Left lung (tissue), 10 donors: ENCODE data around the gene MROH7. TPM values are rescaled to one million over a fixed set of nuclear protein-coding genes. Genes with fewer than 3 reads are reported as not detected.

Source experiments
- ATAC-seq: fragments of 200-7000 bp; cut with Tn5 transposase; one replicate; pipeline ENCODE4 v1.9.1; 2020; ENCODE audit warnings: moderate library complexity
- DNase-seq, 4 donors: peaks; one replicate each; pipeline ENCODE4 v3.0.0-alpha.2; 2013 to 2020
- H3K27ac ChIP-seq, 2 donors: fragments of 200-600 bp; sonication (generic) in 1 of 2; one replicate each; pipeline versions ENCODE4 v1.5.0 to v1.8.0; 2020 to 2021
- H3K27me3 ChIP-seq, 2 donors: fragments of 200-600 bp; sonication (generic) in 1 of 2; one replicate each; pipeline versions ENCODE4 v1.5.0 to v1.8.0; 2020 to 2021
- H3K36me3 ChIP-seq, 2 donors: fragments of 200-600 bp; sonication (generic) in 1 of 2; one replicate each; pipeline versions ENCODE4 v1.5.0 to v1.8.0; 2020 to 2021
- H3K4me1 ChIP-seq, 2 donors: fragments of 200-600 bp; one replicate each; pipeline ENCODE4 v1.8.0; 2021
- H3K4me3 ChIP-seq, 2 donors: fragments of 200-600 bp; sonication (generic) in 1 of 2; one replicate each; pipeline versions ENCODE4 v1.5.0 to v1.8.0; 2020 to 2021; ENCODE audit warnings: mild to moderate bottlenecking in 1 of 2
- H3K9me3 ChIP-seq, 2 donors: fragments of 200-600 bp; sonication (generic) in 1 of 2; one replicate each; pipeline versions ENCODE4 v1.5.0 to v1.8.0; 2020 to 2021
- intact Hi-C, 2 donors: fragments of 100-400 bp; cut with DNase I; formaldehyde crosslinking; loops; one replicate each; pipeline versions ENCODE4 v1.11.2 to v1.14.2; 2022
- polyA plus RNA-seq, 6 donors: library from polyadenylated mRNA; unstranded; fragments of 120-200 nt; gene quantifications; one replicate each; pipeline ENCODE4 v1.2.1, GENCODE V29; 2013; ENCODE audit not compliant: insufficient read length in 6 of 6
- total RNA-seq, 2 donors: library from RNA; stranded (reverse); fragmentation: NEBNext Ultra II Directional; extraction: Animal tissue kit (Norgen Biotek cat#: 25700); gene quantifications; one replicate each; pipeline ENCODE4 v1.2.1, GENCODE V29; 2021
- TF ChIP-seq, protein P1 (sequence below), 2 donors: fragments of 200-600 bp; sonication (generic) in 1 of 2; IDR thresholded peaks; one replicate each; pipeline versions ENCODE4 v1.5.0 to v1.8.0; 2021; ENCODE audit warnings: antibody characterized with exemption in 2 of 2
- donor health status: DM: no; HTN: yes; CAD: no.
- donor health status: DM: no; HTN: no; CAD: no.

The MROH7 gene
- total and polyA plus RNA-seq, 8 donors, result 0.70 to 16.2 (median 12.8) TPM

DNA sequence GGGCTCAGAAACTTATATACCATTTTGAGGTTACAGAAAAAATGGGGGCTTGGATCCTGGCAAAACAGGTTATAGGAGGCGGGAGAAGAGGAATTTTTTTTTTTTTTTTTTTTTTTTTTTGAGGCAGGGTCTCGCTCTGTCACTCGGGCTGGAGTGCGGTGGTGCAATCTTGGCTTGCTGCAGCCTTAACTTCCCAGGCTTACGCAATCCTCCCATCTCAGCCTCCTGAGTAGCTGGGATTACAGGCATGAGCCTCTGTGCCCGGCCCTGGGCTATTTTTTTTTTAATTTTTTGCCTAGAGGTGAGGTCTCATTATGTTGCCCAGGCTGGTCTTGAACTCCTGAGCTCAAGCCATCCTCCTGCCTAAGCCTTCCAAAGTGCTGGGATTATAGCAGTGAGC is 24.7 kb downstream of the MROH7 start:
- H3K9me3 ChIP-seq, result no peaks in the 10 kb centered on the region
- no peak for ATAC-seq
- H3K27ac ChIP-seq, result no peak overlapping the region
- no peaks in the 10 kb centered on the region for H3K27me3 ChIP-seq
- no peaks in the 10 kb centered on the region for H3K4me1 ChIP-seq
- H3K4me3 ChIP-seq, result no peak overlapping the region
- TF ChIP-seq, protein P1, sequence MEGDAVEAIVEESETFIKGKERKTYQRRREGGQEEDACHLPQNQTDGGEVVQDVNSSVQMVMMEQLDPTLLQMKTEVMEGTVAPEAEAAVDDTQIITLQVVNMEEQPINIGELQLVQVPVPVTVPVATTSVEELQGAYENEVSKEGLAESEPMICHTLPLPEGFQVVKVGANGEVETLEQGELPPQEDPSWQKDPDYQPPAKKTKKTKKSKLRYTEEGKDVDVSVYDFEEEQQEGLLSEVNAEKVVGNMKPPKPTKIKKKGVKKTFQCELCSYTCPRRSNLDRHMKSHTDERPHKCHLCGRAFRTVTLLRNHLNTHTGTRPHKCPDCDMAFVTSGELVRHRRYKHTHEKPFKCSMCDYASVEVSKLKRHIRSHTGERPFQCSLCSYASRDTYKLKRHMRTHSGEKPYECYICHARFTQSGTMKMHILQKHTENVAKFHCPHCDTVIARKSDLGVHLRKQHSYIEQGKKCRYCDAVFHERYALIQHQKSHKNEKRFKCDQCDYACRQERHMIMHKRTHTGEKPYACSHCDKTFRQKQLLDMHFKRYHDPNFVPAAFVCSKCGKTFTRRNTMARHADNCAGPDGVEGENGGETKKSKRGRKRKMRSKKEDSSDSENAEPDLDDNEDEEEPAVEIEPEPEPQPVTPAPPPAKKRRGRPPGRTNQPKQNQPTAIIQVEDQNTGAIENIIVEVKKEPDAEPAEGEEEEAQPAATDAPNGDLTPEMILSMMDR (IDR thresholded peaks at IDR 0.05), result no peak
- no peak for DNase-seq
- H3K36me3 ChIP-seq, result no peaks in the 10 kb centered on the region
- intact Hi-C loops, result no loop called here

DNA sequence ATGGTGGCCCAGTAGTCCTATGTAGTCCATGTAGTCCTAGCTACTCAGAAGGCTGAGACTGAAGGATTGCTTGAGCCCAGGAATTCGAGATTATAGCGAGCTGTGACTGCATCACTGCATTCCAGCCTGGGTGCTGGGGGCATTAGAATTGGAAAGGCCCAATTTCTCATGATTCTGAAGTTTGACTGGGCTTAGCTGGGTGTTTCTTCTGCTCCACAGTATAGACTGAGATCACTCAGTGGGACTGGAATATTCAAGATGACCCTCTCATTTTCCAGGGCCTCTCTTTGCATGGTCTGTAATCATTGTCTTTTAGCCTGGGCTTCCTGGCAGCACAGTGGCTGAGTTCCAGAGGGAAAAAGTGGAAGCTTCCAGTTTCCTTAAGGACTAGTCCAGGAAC is 26.2 kb downstream of the MROH7 start:
- Histone ChIP-seq H3K9me3 (no peaks in the 10 kb centered on the region), H3K27me3 (no peaks in the 10 kb centered on the region), H3K27ac (no peak overlapping the region), H3K4me1 (no peaks in the 10 kb centered on the region), H3K36me3 (no peaks in the 10 kb centered on the region), H3K4me3 (no peak overlapping the region)
- ATAC-seq (no peak), DNase-seq (no peak)
- TF ChIP-seq, protein P1 (IDR thresholded peaks at IDR 0.05), result no peak
- intact Hi-C loops, result no loop called here

DNA sequence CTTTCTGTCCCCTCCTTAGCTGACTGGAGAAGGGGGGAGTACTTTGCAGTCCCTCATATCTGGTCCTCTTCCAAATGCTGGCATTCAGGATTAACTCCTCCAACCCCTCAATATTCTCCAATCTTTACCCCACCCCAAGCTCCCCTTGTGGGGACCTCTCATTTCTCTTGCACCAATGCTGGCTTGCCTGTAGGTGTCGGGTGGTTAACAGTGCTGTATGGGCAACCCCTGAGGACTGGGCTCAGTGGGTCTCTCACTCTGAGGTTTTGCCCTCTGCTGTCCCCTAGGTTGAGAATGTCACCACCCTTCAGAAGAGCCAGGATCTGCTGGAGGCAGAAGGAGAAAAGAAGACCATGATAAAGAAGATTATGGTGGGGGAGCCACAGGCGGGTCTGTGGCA is 27.0 kb downstream of the MROH7 start:
- H3K27ac ChIP-seq, result no peak overlapping the region
- TF ChIP-seq, protein P1 (IDR thresholded peaks at IDR 0.05), result no peak
- ATAC-seq, result no peak
- DNase-seq, result no peak
- H3K36me3 ChIP-seq, result peaks cover 0 to 2% of the 10 kb centered on the region in 2 donors
- H3K4me3 ChIP-seq, result no peak overlapping the region
- no peaks in the 10 kb centered on the region for H3K27me3 ChIP-seq
- intact Hi-C loops, result no loop called here
- H3K9me3 ChIP-seq, result no peaks in the 10 kb centered on the region
- H3K4me1 ChIP-seq, result no peaks in the 10 kb centered on the region

DNA sequence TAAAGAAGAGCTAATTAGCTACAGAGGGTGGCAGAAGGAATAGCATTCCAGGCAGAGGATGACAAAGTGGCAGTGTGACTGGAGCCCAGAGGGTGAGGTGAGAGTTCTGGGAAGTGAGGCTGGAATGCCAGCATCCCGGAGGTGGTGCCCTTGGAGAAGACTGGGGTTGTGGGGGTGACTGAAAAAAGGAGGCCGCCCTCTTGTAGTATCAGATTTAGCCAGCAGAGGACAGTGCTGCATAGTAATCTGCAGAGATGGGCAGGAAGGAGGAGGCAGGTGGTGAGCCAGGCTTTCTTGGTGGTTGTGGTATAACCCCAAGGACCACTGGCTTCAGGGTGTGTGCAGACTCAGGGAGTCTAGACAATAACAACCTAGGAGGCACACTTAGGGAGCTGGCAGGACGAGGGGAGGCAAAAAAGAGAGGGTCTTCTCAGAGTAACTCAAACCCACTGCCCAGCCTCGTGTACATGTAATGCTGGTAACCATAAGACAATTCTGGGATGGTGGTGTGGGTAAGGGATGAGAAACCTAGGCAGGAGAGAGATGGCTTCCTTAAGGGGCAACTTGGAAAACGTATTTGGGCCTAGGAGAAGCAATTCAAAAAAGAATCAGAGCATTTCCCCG is 30.5 kb downstream of the MROH7 start:
- intact Hi-C loops, result loop anchor here in 1 of 2 donors (10.0 kb wide), 1 partner anchor 143 kb away; no protein-coding TSS in a partner anchor
- TF ChIP-seq, protein P1 (IDR thresholded peaks at IDR 0.05), result peak; percentile 46 to 66
- Histone ChIP-seq H3K27ac (no peak overlapping the region), H3K4me3 (no peak overlapping the region), H3K27me3 (no peaks in the 10 kb centered on the region), H3K36me3 (peaks cover 0 to 5% of the 10 kb centered on the region in 2 donors), H3K4me1 (no peaks in the 10 kb centered on the region), H3K9me3 (no peaks in the 10 kb centered on the region)
- ATAC-seq, result peak; percentile 92
- DNase-seq, result peak in 1 of 4 donors; percentile 10

DNA sequence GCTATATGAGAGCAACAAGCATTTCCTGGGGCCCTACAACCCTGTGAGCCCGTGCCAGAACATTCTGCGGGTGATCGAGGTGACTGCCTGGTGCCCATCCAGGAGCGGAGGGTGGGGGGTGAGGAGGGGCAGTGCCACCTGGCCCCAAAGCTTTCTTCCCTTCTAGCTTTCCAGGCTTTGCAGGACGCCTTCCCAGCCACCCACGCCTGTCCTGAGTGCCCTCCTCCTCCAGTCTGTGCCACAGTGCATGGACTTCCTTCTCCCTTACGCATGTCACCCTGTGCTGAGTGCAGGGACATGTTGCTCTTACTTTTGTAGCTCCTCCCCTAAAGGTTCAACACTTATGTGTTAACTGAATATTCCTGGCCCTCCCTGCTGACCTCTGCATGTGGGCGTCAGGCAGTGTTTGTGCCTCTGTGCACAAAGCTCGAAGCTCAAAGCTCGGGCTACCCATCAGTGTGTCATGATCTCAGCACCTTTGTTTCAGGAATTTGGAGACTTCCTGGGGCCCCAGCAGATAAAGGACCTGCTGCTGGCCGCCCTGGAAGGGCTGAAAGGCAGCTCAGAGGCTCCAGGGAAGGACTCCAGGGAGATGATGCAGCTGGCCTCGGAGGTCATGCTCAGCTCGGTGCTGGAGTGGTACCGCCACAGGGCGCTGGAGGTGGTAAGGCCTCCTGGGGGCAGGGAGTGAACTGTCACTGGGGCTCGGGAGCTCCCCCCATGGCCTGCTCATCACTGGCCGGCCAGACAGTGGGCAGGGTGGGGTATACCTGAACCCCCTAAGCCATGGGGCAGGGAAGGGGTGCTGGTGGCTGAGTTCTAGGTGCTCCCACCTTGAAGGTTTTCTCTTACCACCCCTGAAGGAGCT is 37.4 kb downstream of the MROH7 start:
- DNase-seq, result no peak
- no peaks in the 10 kb centered on the region for H3K9me3 ChIP-seq
- H3K27ac ChIP-seq, result no peak overlapping the region
- H3K4me3 ChIP-seq, result no peak overlapping the region
- H3K27me3 ChIP-seq, result no peaks in the 10 kb centered on the region
- TF ChIP-seq, protein P1 (IDR thresholded peaks at IDR 0.05), result no peak
- H3K36me3 ChIP-seq, result no peaks in the 10 kb centered on the region
- intact Hi-C loops, result loop anchor here in 1 of 2 donors (10.0 kb wide), 1 partner anchor 136 kb away; no protein-coding TSS in a partner anchor
- ATAC-seq, result no peak
- H3K4me1 ChIP-seq, result no peaks in the 10 kb centered on the region
